Parietal lobe (tissue), 1 donor: ENCODE measurements around the gene SCRN2. TPM values are rescaled to one million over a fixed set of nuclear protein-coding genes. Genes with fewer than 3 reads are reported as not detected.

ENCODE experiments used
- total RNA-seq: library from RNA; depleted of rRNA; stranded (reverse); fragments of >200 nt; gene quantifications from one replicate; pipeline ENCODE4 v1.2.3, GENCODE V29; 2014

The SCRN2 gene
- 37.6 TPM for total RNA-seq

DNA sequence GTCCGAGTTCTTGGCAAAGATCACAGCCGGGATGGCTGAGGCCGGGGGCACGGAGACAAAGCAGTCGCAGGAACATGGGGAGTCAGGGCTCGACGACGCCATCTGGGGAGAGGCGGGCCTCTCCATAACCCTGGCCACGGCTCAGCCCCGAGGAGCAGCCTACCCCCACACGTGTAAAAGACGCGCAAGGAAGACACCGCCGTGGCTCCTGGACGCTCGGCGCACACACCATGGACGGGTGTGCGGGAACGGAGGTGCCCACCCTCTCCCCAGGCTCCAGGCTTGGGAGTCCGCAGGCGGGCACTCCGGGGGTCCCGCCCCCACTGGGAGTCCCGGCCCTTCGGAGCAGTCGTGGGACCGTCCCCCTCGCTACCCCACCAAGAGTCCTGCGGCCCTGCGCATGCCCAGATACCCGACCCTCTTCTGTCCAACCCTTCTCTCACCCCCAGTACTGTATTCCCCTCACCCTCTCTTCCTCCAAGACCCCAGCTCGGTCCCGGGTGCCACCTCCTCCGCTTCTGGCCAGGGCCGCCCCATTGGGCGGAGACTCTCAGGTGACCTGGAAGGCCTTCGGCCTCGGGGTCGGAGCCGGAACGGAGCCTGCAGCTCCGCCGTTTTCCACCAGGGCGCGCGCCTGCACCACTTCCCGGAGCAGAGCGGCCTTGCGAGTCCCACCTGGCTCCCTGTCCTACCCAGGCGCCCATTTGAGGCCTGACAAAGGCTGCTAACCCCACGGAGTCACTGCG is at the start of gene SCRN2:
Gene SCRN2 (minus strand): TSS at position 532 of the 746 bp plus-strand sequence. CDS start 430 bp downstream, at position 102.

DNA sequence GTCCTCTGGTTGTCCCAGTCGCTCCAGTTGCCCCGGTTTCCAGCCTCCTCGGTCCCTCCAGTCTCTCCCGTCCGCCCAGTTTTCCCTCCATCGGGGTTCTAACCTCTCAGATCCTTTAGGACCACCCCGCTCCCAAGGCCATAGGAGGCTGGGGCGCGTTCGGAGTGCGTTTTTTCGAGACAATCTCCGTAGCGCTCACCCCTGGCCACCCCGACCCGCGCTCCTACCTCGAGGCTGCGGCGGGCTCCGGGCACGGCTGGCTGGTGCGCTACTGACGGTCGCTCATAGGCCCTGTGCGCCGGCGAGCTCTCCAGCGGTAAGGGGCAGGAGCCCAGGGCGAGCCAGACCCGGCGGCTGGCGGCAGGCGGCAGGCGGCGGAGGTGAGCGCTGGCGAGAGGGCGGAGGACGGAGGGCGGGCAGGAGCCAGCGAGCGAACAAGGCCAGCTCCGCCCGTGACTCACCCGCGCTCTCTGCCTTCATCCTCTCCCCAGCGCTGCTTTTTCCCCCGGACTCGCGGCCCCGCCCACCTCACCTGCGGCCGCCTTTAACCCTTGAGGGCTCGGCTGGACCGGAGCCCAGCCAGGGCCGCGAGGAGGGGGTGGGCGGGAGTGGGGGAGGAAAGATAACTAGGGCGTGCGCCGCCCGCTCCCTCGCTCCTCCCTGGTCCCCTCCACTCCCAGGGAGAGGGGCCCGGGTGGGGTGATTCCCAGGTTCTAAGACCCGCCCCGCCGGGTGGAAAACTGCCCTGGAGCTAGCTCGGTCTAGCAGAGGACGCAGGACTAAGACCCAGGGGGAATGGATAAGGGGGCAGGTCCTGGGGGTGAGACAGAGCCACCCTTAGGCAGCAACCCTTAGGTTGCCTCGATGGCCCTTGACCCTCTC is 9.9 kb upstream of the SCRN2 start, which contains the start of gene SP6:
Gene SP6 (minus strand): TSS at position 472 of the 882 bp plus-strand sequence. CDS start 2,734 bp downstream, outside the sequence.

DNA sequence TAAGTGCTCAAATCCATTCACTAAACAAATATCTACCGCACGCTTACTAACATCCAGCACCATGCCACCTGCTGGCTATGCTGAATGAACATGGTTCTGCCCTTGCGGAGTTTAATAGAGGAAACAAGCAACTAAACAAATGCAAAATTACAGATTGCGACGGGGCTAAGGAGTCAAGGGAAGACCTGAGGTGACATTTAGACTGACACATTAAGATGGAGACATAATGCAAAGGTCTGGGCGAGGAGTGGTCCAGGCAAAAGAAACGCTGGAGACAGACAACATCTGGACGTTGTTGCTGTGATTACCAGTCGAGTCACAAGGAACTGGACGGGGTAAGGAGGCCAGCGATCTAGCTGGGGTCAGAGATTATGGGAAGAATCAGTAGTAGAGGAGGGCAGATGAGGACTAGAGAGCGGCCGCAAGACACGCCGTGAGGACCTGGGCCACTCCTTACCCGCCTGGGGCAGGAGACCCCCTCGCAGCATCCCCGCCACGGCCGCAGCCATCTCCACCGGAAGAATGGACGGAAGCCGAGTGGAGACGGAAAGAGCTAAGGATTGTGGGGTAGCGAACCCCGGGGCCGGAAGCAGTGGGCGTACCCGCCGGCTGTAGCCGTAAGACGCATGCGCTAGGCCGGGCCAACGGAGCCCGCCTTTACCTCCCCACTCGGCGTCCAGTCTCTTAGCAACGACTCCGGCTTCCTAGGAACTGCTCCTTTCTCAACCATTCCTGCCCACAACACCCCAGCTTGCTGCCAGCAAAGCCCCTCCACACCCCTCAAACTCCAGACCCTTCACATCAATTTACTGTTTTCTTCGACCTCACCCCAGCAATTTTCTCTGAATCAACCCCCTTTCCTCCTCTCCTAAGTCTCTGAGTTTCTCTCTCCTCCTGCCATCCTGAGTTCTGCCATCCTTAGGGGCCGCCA is 9.8 kb downstream of the SCRN2 start, which contains the start of the genes LRRC46 and MRPL10:
Gene LRRC46 (plus strand): TSS at position 668 of the 931 bp plus-strand sequence. CDS start 320 bp downstream, outside the sequence.
Gene MRPL10 (minus strand): TSS at position 539 of the 931 bp plus-strand sequence. CDS start 30 bp downstream, at position 509.

DNA sequence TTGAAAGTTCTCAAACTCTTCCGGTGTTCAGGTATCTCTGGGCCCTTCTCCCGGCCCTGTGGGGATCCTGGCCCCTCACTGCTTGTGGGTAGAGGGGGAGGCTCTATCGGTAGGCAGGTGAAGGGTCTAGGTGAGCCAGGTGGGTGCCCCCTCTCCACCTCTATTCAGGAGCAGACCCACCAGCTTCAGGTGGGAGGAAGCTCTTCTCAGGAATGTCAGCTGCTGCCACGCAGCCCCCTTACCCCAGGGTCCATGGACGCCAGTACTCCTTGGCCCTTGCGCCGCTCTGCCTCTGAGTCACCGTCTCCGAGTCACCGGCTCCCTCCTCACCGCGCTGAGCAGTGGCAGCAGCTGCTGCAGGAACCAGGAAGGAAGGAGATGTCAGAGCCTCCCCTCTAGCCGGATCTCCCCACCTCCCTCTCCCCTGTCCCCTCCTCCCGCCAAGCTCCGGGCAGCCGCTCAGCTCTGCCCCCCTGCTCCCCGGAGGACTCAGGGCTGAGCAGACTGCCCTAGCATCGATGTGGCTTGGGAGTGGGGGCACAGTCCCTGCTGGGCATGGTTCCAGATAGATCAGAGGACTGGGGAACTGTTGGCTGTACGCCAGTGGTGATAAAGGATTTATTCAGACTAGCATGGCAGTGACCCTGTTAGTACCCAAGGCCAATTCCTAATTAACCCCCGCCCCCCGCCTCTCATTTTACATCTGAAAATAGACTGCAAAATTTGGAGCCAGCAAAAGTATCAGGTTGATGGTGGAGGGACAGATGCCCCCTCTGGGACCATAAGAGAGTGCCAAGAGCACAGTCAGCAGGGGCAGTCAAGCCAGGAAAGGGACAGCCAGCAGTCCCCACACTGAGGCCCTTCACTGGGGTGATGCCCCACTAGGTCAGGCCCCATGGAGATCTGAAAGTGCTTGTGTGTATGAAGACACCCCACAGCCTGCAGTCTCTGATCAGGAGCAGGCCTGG is 19.4 kb downstream of the SCRN2 start, which contains the start of gene OSBPL7:
Gene OSBPL7 (minus strand): TSS at position 371 of the 968 bp plus-strand sequence. CDS start 1,516 bp downstream, outside the sequence.

Other genes starting within 250 kb of the SCRN2 start
- gene KPNB1, start 191.4 kb downstream of the SCRN2 start, total RNA-seq: 156 TPM
- 19.1 TPM for gene TBKBP1, start 147.1 kb downstream of the SCRN2 start, total RNA-seq
- gene TBX21, start 108.0 kb downstream of the SCRN2 start, total RNA-seq: not detected
- 17.8 TPM for gene OSBPL7, start 19.5 kb downstream of the SCRN2 start, total RNA-seq
- 13.5 TPM for gene MRPL10, start 9.7 kb downstream of the SCRN2 start, total RNA-seq
- gene LRRC46, start 9.6 kb downstream of the SCRN2 start, total RNA-seq: not detected
- gene SP6, start 9.9 kb upstream of the SCRN2 start, total RNA-seq: not detected
- gene SP2, start 55.0 kb upstream of the SCRN2 start, total RNA-seq: 1.3 TPM
- gene PNPO, start 100.3 kb upstream of the SCRN2 start, total RNA-seq: 6.9 TPM
- not detected for gene PRR15L, start 116.6 kb upstream of the SCRN2 start, total RNA-seq
- gene CDK5RAP3, start 129.8 kb upstream of the SCRN2 start, total RNA-seq: 117 TPM
- not detected for gene COPZ2, start 196.5 kb upstream of the SCRN2 start, total RNA-seq
- 32.9 TPM for gene NFE2L1, start 207.1 kb upstream of the SCRN2 start, total RNA-seq